Heart left ventricle (tissue), 13 donors: ENCODE data around the gene RBM4.

ENCODE experiments used
- CTCF ChIP-seq, 12 donors: fragments of 200-600 bp; sonication (generic) in 4 of 12; IDR thresholded peaks; one replicate each; pipeline versions ENCODE4 v1.5.0 to v1.8.0; 2018 to 2022; ENCODE audit warnings: antibody characterized with exemption in 12 of 12, mild to moderate bottlenecking in 5 of 12
- POLR2A ChIP-seq, 2 donors: fragments of 450-650 bp; IDR thresholded peaks; one replicate each; pipeline ENCODE4 v1.6.1; 2017; ENCODE audit warnings: antibody characterized with exemption in 2 of 2, mild to moderate bottlenecking in 2 of 2, moderate library complexity in 2 of 2
- donor health status: ischemic (EF 13 %, LVEDD 7.1; RV severe dilation, severe dysfunction).
- donor health status: DM: no; HTN: yes; CAD: no.
- donor health status: DM: no; HTN: no; CAD: no.
- donor health status: ischemic (EF 25% LVEDD 6.9; RV normal size, moderate dysfunction).
- donor health status: ischemic (EF 25% LVEDD 5.7; RV mildly dilated, moderate dysfunction).
- donor health status: ischemic (EF 35%, LVEDD 5.7; RV mildly dilated, moderate dysfunction).
- donor health status: nonischemic (EF 11% LVEDD 7.7; RV severe dilation, severe dysfunction).
- donor health status: DM: yes; HTN: yes; CAD: no.
- donor health status: PGD.
- donor health status: ischemic (EF 29% LVEDD 5.4; RV normal size, mild dysfunction).
- donor health status: nonischemic (EF 23%, LVEDD 6.1; RV moderate dilation, normal function).

- peak; percentile 48 to 86 (median 64) for TF ChIP-seq CTCF (IDR thresholded peaks at IDR 0.05)
- peak; percentile 28 to 97 for TF ChIP-seq POLR2A (IDR thresholded peaks at IDR 0.05)
Observed at GRCh38 chr11:66592457-66593302, 45.8 kb upstream of the RBM4 start, which contains the start of the genes CCDC87 and CCS.
